ENCODE results near the gene TRUB2.

- TF ChIP-seq POLR2A (IDR thresholded peaks at IDR 0.05) (no peak), CTCF (IDR thresholded peaks at IDR 0.05) (no peak), POLR2AphosphoS5 (IDR thresholded peaks at IDR 0.05; ENCODE audit: insufficient read depth in 1 of 2, low read depth in 1 of 2) (no peak)
Observed at GRCh38 chr9:128321343-128321742, 904 bp downstream of the TRUB2 start.

Data from vagina (tissue), 2 donors.